Stimulated activated CD8-positive, alpha-beta memory T cell treated with anti-CD3 and anti-CD28 coated beads, Interleukin-12 subunit alpha, Interleukin-12 subunit beta, amount 100 ng/mL, for 24 hours (primary cell): ENCODE results near the gene HTR2B.
"Not testable (repeated sequence)": the region's sequence is repeated elsewhere in the genome, so short reads cannot be mapped to it uniquely, and the experiment has no call there.

Experiments used
- DNase-seq: peaks from one replicate; pipeline ENCODE4 v3.0.0-alpha.2; 2020; ENCODE audit errors: extremely low read depth

HTR2B gene

DNA sequence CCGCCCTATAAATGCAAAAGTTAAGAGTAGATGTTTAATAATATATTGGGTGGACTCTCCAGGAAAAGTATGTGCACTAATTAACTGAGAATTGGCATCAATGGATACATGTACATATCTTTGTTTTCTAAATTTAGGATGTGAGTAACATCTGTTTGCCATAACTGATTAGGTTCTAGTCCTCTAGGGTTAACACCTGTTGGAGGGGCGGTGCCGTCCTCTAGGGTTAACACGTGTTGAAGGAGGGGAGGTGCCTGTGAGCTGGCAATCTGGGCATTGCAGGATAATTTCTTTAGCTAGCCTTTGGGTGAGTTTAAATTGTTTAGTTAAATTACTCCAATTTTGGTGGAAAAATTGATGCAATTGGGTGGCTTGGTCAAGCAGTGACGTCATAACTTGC is 30.9 kb downstream of the HTR2B start:
- no peak for DNase-seq

DNA sequence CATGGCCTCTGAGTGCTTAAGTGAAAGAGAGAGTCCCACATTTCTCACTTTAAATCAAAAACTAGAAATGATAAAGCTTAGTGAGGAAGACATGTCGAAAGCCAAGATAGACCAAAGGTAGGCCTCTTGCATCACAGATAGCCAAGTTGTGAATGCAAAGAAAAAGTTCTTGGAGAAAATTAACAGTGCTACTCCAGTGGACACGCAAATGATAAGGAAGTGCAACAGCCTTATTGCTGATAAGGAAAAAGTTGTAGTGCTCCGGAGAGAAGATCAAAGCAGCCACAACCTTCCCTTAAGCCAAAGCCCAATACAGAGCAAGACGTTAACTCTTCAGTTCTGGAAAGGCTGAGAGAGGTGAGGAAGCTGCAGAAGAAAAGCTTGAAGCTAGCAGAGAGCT is 36.1 kb downstream of the HTR2B start:
- DNase-seq: no peak

DNA sequence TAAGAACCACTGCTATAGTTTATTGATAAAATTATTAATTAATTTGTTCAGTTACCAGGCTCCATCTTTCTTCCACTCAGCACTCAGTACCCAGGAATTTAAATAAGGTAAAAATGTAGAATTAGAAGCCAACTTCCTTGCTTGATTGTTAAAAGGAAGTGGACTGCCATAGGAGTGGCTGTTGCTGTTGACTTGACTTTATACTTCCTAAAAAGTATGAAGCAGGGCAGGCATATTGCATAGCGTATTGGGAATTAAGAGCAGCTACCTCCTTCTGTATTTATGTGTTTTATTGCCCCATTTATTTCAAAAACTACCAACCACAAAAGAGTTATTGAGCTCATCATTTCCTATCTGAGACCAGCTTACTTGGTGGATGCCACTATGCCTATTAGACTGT is 40.3 kb downstream of the HTR2B start:
- DNase-seq: no peak

DNA sequence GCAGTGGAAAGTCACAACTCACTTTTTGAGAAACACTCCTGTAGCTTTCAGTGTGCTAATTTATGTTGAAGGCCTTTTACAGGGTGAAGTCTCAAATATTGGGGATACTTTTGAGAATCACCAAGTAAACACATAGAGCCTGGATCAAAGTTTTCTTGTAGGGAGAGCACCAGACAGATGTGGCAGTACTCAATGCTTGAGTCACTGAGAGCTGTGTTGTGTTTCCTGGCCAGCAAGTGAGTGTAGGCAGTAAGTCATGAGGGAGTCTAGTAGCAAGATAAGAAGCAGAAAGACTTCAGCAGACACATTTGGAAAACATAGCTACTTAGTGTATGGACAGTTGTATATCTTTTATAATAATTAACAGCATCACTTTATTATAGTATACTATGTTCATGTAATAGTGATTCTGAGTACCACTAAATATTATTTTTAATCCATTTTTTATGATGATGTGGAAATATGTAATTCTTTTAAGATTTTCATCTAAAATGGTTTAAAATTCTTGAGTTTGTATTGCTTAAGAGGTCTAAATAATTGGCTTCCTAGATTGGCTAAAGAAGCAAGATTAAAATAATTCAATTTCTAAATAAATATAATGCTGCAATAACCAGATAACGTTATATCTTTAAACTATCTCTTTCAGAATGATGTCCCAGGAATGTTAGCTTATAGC is 55.3 kb downstream of the HTR2B start:
- no peak for DNase-seq

DNA sequence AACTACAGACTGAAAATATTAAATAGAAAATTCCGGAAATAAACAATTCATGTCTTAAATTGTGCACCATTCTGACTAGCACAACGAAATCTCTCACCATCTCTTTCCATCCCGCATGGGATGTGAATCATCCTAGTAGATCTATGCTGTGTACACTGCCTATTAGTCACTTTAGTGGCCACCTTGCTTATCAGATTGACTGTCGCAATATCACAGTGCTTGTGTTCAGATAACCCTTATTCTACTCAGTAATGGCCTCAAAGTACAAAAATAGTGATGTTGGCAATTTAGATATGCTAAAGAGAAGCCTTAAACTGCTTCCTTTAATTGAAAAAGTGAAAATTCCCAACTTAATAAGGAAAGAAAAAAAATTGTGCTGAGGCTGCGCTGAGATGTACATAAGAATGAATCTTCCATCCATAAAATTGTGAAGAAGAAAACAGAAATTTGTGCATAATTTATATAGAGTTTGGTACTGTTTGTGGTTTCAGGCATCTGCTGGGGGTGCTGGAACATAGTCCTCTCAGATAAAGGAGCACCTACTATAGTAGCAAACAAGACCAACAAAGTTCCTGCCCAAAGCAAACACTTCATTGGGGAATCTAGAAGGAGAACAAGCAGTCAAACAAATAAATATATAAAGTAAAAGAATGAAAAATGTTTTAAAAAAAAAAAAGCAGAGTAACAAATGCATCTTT is 56.2 kb downstream of the HTR2B start:
- DNase-seq: no peak

DNA sequence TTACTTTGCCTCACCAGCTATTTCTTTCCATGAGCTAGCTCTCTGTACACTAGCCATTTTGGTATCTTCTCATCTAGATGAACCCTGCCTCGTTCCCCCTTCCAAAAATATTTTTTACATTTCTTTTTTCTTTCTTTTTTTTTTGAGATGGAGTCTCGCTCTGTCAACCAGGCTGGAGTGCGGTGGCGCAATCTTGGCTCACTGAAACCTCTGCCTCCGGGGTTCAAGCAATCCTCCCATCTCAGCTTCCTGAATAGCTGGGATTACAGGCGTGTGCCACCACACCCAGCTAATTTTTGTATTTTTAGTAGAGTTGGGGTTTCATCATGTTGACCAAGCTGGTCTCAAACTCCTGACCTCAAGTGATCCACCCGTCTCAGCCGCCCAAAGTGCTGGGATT is 57.3 kb downstream of the HTR2B start:
- DNase-seq: not testable (repeated sequence)

DNA sequence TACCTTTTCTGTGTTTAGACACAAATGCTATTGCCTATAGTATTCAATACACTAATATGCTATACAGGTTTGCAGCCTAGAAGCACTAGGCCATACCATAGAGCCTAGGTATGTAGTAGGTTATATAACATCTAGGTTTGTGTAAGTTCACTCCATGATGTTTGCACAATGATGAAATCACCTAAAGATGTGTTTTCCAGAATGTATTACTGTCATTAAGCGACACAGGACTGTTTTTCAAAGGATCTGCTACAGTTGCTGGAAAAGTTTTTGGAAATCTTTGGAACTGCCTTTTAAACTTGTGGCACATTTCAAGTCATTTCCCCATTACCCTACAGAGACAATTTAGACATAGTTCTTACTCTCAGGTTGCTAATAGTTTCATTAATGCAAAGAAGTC is 58.9 kb downstream of the HTR2B start:
- DNase-seq: no peak

DNA sequence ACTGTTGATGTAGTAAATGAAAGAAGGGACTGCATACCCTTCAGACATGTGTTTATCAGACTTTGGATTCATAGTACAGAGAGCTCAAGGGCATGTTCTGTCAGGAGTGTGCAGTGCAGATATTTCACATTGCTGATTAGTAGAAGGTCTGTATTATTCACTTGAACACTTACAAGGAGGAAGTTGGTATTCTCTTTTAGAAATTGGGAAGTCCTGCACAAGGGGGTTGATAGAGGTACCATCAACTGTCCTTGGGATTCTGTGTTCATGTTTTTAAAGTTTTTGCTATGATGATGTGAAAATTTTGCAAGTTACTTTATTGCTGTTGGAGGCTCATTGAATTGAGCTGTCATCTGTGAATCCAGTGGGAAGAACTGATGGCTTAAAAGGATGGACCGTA is 61.5 kb downstream of the HTR2B start:
- DNase-seq: no peak

DNA sequence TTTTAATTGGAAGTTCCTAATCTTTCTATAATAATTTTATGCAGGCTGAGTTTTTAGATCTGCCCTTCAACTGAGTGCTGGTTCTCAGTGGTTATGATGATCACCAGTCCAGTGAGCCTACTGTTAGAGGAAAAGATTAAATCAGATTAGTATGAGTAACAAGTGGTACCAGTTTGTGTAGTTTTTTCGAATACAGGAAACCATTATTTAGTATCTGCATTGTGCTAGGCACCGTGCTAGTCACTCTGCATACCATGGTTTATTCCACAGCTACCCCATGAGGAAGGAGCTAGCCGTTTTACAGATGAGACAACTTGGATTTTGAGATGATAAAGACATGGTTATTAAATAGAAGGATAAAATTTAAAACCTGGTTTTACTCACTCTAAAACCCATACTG is 62.1 kb downstream of the HTR2B start:
- no peak for DNase-seq

DNA sequence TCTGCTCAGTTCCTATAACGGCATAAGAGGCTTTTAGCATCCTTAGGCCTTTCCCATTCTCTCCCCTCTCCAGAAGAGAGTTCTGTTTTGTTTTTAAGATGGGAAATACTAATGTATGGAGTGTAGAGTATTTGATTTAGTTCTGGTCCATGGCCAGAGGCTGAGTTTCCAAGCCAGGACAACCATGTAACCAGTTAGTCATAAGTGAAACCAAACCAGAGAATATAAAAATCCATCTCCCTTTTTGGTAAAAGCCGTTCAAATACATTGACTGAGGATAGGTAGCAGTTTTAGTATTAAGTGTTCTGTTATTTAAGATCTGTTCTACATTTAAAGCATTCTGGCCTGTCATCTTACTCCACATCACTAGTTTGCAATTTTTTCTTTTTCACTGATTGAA is 65.1 kb downstream of the HTR2B start:
- DNase-seq: no peak

DNA sequence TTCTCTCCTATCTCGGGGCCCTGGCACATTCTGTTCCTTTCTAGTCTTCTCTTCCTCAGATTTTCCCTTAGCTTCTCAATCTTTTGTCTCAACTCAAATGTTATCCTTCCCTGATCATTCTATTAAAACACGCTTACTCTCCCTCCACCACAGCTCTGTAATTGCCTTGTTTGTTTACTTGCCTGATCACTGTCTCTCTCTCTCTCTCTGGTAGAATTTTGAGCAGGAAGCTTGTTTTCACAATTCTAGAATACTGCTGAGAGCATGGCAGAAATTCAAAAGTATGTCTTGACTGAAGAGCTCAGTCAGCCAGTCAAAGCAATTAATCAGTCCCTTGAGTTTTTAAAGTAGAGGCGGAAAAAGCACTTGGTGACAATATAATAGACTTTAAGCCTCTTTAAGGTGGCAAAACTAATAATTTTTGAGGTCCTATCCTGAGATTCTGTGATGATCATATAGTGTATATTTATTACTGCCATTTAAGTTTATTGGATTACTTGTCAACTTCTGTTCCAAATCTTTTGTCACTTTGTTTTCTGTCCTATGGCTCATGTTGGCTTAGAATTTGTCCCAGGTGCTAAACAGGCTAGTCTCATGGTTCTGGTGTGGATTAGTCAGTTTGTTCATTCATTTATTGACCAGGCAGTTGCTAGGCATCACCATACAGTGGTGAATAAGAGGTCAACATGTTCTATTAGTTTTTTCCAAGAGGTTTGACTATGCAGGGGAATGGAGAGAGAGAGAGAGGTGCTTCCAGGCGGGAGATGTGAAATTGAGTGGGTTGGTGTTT is 65.9 kb downstream of the HTR2B start:
- DNase-seq: no peak
